Stimulated activated CD4-positive, alpha-beta T cell treated with anti-CD3 and anti-CD28 coated beads, Interleukin-1b, Interleukin-23, amount 100 ng/mL, for 48 hours (primary cell): Measurements from ENCODE around the gene RAET1G.

Experiments
- DNase-seq: peaks from one replicate; pipeline ENCODE4 v3.0.0-alpha.2; 2020

Gene RAET1G

DNA sequence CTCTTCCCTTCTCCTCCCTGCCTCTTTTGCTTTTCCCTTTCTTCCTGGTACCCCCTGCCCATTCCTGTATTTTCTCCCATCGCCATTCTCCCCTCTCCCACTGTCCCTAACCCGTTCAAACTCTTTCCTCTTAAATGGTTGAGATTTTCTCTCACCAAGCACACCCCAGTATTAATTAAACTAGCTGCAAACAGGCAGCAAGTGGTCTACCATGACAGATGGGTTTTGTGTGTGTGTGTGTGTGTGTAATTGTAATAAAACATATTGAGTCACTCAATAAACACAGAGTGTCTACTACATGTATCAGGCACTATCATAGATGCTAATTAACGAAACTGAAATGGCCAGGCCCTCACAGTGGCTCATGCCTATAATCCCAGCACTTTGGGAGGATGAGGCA lies 31.7 kb downstream of the RAET1G start:
- no peak for DNase-seq

DNA sequence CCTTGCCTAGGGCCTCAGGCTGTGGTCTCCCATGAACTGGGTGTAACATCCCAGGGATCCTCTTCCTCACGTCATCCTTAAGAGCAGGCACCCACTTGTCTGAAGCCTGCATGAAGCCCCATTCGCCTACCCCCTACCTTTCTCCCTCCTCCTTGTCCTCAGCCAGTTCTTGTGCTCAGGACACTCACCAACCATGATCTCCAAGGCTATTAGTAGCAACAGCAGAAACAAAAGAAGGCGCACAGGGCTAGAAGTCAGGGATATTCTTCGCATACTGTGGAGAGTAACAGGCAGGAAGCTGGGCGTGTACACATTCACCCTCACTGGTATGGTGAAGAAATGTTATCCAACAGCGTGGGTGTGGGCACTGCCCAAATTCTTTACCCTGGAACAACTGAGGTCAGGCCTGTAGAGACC lies 32.3 kb downstream of the RAET1G start:
- DNase-seq, result no peak

DNA sequence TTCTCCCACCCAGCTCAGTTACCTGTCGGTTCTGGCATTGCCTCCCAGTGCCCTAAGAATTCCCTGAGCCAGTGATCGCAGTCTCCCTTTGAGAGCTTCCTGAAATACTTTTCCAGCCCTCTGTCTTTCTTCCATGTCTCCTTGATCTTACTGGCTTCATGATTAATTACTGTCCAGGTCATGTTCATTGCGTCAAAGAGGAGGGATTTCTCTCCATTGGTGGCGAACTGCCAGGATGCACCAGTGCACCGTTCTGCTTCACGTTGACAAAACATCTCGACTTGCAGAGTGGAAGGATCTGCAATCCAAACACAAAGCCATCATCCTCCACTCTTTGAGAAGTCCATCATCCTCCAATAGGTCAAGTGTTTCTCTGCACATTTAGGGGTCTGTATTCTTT lies 33.6 kb downstream of the RAET1G start:
- no peak for DNase-seq

DNA sequence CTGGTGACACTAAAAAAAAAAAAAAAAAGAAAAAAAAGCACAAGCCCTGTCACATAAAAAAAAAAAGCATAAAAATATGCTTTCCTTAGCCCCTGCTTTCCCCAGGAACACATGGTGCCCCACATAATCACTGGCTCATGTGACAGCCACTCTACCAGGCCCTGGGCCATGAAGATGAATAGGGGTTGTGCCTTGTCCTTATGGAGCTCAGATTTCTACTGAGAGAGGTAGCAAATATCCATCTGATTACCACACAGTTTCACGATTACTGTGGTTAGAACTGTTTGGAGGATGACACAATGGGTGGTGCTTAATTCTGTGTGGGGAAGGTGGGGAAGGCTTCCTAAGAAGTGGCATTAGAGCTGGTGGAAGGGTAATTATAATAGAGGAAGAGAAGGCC lies 34.3 kb downstream of the RAET1G start:
- no peak for DNase-seq

DNA sequence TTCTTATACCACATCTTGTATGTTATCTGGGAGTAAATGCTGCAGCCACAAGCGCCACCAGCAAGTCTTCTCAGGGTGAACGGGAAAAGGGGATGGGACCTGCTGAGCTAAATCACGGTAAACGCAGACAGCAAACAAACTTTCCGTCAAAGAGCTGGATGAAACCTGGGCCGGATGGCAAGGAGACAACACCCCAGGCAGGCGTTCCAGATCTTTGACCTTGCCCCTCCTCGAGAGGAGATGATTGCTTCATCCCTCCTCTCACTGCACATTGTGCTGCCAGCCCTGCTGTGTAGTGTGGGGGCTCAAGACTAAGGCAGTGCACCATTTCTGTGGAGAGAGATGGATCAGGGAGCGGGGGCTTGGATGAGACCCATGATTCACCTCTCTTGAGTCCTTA lies 34.8 kb downstream of the RAET1G start:
- no peak for DNase-seq

DNA sequence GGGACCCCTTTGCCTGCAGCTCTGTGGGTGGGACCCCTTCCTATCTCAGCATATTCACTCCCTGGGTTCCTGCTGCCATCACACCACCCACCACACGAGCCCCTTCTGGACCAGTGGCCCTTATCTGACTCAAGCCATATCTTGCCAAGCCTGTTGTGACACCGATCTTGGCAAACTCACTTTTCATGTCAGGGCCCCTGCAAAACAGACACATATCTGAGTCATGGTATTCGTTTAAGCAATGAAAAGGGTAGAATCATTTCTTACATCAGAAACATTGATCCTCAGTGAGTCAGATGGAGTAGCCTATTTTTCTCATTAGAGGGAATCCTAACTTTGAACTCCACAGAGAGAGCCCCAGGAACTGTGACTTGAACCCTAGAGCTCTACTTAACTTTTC lies 35.6 kb downstream of the RAET1G start:
- no peak for DNase-seq

DNA sequence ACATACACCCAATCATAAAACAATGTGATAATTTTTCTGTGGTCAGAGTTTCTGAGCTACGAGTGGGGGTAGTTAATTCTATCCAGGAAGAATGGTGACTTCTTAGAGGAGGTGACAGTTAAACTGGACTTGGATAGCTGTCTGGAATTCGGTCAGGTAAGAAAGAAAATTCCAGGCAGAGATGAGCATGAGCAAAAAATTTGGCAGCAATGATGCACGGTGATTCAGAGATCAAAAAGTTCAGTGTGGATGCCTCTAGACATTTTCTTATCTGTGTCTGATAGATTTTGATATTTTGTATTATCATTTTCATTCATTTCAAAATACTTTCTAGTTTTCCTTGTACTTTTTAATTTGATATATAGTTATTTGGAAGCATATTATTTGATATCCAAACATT lies 37.0 kb downstream of the RAET1G start:
- DNase-seq, result no peak

DNA sequence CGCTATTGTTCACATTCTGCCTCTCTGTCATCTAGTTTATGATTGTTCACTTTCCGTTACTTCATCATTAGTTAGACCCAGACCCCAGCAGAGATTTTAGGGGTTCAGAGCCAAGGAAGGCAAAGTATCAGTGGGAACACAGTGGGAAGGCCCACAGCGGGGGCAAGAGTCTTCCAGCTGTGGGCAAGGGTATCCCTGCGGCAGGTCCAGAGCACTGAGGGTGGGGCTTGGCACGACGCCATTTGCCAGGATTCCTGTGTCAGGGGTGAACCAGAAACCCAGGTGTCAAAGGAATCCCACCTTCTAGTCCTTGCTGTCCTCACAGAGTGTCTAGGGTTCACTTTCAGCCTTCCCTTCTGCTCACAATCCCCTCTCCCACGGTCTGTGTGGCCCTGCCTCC lies 38.3 kb downstream of the RAET1G start:
- no peak for DNase-seq

DNA sequence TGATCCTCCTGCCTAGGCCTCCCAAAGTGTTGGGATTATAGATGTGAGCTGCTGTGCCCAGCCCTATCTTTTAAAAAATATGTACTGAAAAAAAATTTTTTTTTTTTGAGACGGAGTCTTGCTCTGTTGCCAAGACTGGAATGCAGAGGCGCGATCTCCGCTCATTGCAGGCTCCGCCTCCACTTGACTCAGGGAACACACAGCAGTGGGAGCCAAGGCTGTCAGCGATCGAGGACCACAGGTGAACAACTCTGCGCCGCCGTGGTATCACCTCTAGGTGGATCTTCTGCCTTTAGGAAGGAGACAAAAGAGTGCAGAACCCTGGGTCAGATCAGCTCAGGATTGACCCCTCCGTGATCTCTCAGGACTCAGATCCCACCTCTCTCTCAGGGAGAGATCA lies 38.7 kb downstream of the RAET1G start:
- DNase-seq, result no peak

DNA sequence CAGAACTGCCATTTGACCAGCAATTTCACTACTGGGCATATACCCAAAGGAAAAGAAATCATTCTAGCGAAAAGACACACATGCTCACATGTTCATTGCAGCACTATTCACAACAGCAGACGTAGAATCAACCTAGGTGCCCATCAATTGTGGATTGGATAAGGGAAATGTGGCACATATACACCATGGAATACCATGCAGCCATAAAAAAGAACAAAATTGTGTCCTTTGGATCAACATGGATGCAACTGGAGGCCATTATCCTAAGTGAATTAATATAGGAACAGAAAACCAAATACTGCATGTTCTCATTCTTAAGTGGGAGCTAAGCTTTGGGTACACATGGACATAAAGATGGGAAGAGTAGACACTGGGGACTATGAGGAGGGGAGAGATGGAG lies 41.1 kb downstream of the RAET1G start:
- no peak for DNase-seq

DNA sequence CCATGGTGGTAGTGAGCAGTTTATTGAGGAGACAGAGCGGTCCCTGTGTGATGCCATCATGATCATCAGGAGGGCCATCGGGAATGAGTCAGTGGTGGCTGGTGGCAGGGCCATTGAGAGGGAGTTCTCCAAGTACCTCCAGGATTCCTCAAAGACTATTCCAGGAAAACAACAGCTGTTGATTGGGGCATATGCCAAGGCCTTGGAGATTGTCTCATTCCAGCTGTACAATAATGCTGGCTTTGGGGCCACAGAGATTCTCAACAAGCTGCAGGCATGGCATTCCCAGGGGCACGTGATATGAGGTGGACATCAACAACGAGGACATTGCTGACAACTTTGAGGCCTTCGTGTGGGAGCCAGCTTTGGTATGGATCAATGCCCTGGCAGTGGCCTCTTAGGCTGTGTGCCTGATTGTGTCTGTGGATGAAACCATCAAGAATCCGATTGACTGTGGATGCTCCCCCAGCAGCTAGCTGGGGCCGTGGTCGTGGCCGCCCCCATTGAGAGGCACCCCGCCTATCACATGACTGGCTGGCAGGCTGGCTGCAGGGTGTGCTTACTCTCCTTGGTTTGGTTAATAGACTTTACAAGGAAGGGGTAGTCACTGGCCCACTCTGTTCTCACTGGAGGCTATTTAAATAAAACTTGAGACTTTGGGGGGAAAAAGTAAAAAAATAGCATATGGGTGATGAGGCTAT lies 41.7 kb downstream of the RAET1G start:
- no peak for DNase-seq

DNA sequence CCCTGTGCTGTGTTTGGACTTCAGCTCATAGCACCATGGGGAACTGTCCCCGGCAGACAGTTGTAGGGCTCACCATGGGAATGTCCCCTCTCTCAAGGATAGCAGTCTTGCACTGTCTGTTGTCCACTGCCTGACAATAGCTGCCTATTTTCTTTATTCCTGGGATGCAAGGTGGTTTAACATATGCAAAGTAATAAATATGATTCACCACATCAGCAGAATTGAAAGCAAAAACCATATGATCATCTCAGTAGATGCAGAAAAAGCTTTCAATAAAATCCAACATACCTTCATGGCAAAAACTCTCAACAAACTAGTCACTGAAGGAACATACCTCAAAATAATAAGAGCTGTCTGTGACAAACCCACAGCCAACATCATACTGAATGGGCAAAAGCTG lies 45.3 kb downstream of the RAET1G start:
- DNase-seq, result no peak

DNA sequence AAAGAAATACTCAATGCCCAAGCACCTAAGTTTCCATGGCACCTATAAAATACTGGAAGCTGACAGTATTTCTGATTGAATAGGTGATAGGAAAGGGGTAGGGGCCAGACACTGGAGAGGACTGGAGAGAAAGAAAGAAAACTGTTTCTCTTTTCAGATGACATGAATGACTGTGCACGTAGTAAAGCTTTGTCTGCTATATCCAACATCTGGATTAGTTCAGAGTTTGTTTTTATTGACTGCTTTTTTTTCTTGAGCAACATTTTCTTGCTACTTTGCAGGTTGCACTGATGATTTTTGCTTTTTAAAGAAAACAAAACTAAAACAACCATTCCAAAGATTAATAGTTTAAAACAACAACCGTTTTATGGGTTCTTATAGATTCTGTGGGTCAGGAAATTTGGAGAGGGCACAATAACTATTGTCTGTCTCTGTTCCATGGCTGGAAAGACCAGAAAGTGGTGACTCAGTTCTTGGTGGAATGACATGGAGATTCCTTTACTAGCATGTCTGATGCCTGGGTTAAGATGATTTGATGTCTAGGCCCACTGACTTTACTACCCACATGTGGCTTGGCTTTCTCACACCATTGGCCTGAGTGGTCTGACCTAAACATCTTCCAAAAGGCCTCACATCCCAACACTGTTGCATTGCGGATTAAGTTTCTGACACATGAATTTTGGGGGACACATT lies 46.5 kb downstream of the RAET1G start:
- DNase-seq, result no peak

DNA sequence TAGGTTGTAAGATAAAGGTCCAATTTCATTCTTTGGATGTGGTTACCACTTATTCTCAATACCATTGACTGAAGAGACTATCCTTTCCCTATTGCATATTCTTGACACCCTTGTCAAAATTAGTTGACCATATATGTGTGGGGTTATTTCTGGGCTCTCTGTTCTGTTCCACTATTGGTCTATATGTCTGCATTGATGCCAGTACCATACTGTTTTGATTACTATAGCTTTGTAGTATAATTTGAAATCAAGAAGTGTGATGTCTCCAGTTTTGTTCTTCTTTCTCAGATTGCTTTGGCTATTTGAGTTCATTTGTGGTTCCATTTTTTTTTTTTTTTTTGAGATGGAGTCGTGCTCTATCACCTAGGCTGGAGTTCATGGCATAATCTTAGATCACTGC lies 50.7 kb downstream of the RAET1G start:
- DNase-seq, result no peak

DNA sequence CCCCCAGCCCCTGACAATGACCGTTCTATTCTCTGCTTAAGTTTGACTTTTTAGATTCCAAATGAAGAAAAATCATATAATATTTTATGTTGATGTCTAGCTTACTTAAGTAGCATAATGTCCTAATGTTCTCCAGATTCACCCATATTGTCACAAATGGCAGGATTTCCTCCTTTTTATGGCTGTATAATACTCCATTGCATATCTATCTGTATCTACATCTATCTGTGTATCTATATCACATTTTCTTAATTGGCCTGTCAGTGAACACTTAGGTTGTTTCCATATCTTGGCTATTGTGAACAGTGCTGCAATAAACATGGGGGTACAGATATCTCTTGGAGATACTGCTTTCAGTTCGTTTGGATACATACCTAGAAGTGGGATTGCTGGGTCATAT lies 51.7 kb downstream of the RAET1G start:
- DNase-seq, result no peak

DNA sequence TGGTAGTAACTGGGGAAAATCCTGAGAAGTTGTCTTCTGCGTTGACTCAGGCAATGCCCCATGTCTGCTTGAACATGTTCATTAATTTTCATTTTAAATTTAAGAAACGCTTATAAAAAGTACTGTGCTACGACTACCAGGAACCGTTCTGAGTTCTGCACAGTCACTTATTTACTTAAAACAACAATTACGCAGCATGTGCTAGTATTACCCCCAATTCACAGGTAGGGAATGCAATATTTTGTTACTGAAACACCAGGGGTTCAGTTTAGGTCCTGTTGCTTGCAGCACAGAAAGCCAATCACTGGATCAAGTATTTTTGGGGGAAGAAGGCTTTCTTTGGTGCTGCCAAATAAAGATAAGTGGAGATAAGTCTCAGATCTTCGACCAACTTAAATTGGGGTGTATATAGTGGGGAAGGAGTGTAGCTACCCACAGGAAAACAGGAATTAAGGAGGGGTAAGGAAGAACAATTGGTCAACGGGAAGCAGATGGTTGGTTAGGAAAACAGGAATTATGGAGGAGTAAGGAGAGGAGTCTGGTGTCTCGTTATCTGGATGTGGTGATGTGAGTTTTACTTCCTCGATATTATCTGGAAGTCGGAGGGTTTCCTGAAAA lies 53.5 kb downstream of the RAET1G start:
- no peak for DNase-seq

DNA sequence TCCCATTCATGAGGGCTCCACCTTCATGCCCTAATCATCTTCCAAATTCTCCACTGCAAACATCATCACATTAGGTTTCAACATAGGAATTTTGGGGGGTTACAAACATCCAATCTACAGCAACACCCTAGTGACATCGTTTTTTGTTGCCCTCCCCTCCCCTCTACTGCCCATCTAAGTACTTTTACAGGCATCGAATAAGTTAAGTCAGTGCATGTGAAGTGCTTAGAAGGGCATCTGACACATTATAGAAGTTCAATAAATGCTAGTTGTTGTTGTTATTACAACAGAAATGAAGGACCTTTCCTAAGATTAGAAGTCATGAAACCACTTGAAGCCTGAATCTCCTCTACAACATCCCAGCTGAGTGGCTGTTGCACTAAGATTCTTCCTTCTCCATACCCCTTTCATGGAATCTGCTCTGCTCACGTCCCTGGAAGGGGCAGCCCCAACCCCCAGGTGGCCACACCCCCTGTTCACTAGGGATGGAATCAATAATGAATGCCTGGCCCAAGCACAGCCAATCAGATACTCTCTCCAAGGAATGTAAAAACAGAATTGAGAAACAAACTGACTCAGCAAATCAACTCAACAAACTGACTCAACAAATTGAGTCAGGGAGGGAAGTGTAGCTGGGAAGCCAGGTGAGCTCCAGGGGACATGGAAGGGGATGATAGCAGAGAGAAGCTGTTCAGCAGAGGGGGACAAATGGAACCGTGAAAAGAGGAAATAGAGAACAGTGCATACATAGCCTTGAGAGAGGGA lies 54.9 kb downstream of the RAET1G start:
- DNase-seq, result no peak
